Esophagus squamous epithelium (tissue), 4 donors: ENCODE data around the gene BST1.

ENCODE experiments used
- POLR2A ChIP-seq, 4 donors: fragments of 450-650 bp; IDR thresholded peaks; one replicate each; pipeline ENCODE4 v1.6.1; 2017; ENCODE audit warnings: antibody characterized with exemption in 4 of 4, mild to moderate bottlenecking in 4 of 4, moderate library complexity in 3 of 4
- TF ChIP-seq, protein P1 (sequence below), 6 experiments: fragments of 450-650 bp in 4 of 6; fragments of 200-600 bp in 2 of 6; sonication (generic) in 2 of 6; IDR thresholded peaks; one replicate each; pipeline ENCODE4 v1.5.1; 2016 to 2019; ENCODE audit warnings: antibody characterized with exemption in 6 of 6, mild to moderate bottlenecking in 4 of 6, moderate library complexity in 4 of 6

DNA sequence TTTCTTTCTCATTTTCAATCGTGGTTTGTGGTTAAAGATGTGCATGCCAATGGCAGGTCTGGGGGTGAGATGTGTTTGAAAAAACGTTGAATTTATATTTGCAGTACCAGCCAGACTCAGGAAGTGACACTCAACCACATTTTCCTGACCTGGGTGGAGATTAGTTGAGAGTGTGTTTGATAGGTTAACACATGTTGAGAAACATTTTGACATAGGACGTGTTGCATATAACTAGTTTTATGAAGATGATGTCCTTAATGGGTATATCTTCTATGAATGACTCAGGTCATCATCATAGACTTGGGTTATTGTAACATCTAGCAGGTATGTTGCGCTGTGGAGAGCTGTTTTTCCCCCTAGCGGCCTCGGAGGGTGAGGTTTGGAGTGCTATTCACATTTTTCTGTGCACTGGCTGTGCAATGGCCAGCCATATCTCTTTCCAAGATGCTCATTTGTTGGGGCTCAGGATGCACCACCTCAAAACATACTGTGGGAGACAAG lies 53.5 kb downstream of the BST1 start:
- TF ChIP-seq, protein P1, sequence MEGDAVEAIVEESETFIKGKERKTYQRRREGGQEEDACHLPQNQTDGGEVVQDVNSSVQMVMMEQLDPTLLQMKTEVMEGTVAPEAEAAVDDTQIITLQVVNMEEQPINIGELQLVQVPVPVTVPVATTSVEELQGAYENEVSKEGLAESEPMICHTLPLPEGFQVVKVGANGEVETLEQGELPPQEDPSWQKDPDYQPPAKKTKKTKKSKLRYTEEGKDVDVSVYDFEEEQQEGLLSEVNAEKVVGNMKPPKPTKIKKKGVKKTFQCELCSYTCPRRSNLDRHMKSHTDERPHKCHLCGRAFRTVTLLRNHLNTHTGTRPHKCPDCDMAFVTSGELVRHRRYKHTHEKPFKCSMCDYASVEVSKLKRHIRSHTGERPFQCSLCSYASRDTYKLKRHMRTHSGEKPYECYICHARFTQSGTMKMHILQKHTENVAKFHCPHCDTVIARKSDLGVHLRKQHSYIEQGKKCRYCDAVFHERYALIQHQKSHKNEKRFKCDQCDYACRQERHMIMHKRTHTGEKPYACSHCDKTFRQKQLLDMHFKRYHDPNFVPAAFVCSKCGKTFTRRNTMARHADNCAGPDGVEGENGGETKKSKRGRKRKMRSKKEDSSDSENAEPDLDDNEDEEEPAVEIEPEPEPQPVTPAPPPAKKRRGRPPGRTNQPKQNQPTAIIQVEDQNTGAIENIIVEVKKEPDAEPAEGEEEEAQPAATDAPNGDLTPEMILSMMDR (IDR thresholded peaks at IDR 0.05), result no peak
- TF ChIP-seq POLR2A (IDR thresholded peaks at IDR 0.05), result no peak
